Loucy (cell line): ENCODE measurements around the gene LILRB5.

Experiments used
- H2AFZ ChIP-seq: fragments of 200-600 bp; sonication (generic); 2 replicates; pipeline ENCODE4 v1.6.0; 2016; ENCODE audit warnings: antibody characterized with exemption, mild to moderate bottlenecking, low read length, moderate library complexity
- H3F3A ChIP-seq: fragments of 200-600 bp; 2 replicates; pipeline ENCODE4 v1.6.0; 2016; ENCODE audit warnings: antibody characterized with exemption, low read depth, mild to moderate bottlenecking
- H3K27me3 ChIP-seq: fragments of 200-600 bp; sonication (generic); 2 replicates; pipeline ENCODE4 v1.6.1; 2014; ENCODE audit warnings: low read length, mild to moderate bottlenecking; ENCODE audit not compliant: insufficient read depth, poor library complexity, severe bottlenecking
- H3K36me3 ChIP-seq: fragments of 200-600 bp; sonication (generic); 2 replicates; pipeline ENCODE4 v1.6.1; 2016; ENCODE audit warnings: low read length; ENCODE audit not compliant: insufficient read depth
- H3K4me1 ChIP-seq: fragments of 200-600 bp; sonication (generic); 2 replicates; pipeline ENCODE4 v1.5.1; 2014; ENCODE audit warnings: low read length, mild to moderate bottlenecking; ENCODE audit not compliant: insufficient read depth, poor library complexity, severe bottlenecking
- H3K4me2 ChIP-seq: fragments of 200-600 bp; sonication (generic); 2 replicates; pipeline ENCODE4 v1.6.0; 2014; ENCODE audit warnings: antibody characterized with exemption, low read length, low read depth, mild to moderate bottlenecking; ENCODE audit not compliant: poor library complexity, severe bottlenecking
- H3K4me3 ChIP-seq: fragments of 200-600 bp; sonication (generic); 2 replicates; pipeline ENCODE4 v1.5.1; 2014; ENCODE audit warnings: low read length, mild to moderate bottlenecking, mixed read lengths; ENCODE audit not compliant: poor library complexity, severe bottlenecking
- H3K79me2 ChIP-seq: fragments of 200-600 bp; sonication (generic); 2 replicates; pipeline ENCODE4 v1.6.1; 2014; ENCODE audit warnings: low read length; ENCODE audit not compliant: insufficient read depth
- H3K9ac ChIP-seq: fragments of 200-600 bp; sonication (generic); 2 replicates; pipeline ENCODE4 v1.6.0; 2014; ENCODE audit warnings: mild to moderate bottlenecking, low read depth, low read length, moderate library complexity; ENCODE audit not compliant: poor library complexity, severe bottlenecking
- H3K9me2 ChIP-seq: fragments of 200-600 bp; sonication (generic); replicated peaks from 2 replicates; pipeline ENCODE4 v1.6.1; 2016; ENCODE audit warnings: low read depth, low read length, mixed read lengths
- H3K9me3 ChIP-seq: fragments of 200-600 bp; sonication (generic); 2 replicates; pipeline ENCODE4 v1.6.1; 2014; ENCODE audit warnings: mild to moderate bottlenecking, antibody characterized with exemption, low read length, low read depth; ENCODE audit not compliant: insufficient read depth
- H4K20me1 ChIP-seq: fragments of 200-600 bp; sonication (generic); 2 replicates; pipeline ENCODE4 v1.6.0; 2014; ENCODE audit warnings: antibody characterized with exemption, low read length, mild to moderate bottlenecking; ENCODE audit not compliant: insufficient read depth, poor library complexity, severe bottlenecking
- CTCF ChIP-seq: fragments of 200-600 bp; sonication (generic); conservative IDR thresholded peaks from 2 replicates; pipeline ENCODE4 v1.5.1; 2014; ENCODE audit warnings: mild to moderate bottlenecking, antibody characterized with exemption, low read length
- EZH2phosphoT487 ChIP-seq: fragments of 200-600 bp; IDR thresholded peaks from 2 replicates; pipeline ENCODE4 v1.6.1; 2018; ENCODE audit warnings: antibody characterized with exemption, mild to moderate bottlenecking, moderate library complexity, borderline replicate concordance

Gene LILRB5

GRCh38 chr19:54255105-54255775, 1.8 kb downstream of the LILRB5 start:
- Histone ChIP-seq H3K9me2 (no peaks in the 10 kb centered on the region), H3K27me3 (no peaks in the 10 kb centered on the region), H3K4me3 (no peak overlapping the region), H3K9me3 (no peaks in the 10 kb centered on the region), H3K9ac (no peak overlapping the region), H3F3A (no peaks in the 10 kb centered on the region), H4K20me1 (no peaks in the 10 kb centered on the region), H3K4me2 (no peak overlapping the region), H3K36me3 (no peaks in the 10 kb centered on the region), H2AFZ (no peak overlapping the region), H3K4me1 (no peaks in the 10 kb centered on the region), H3K79me2 (no peaks in the 10 kb centered on the region)
- TF ChIP-seq EZH2phosphoT487 (no peak), CTCF (no peak)

GRCh38 chr19:54254195-54254906, 2.7 kb downstream of the LILRB5 start:
- Histone ChIP-seq H3K9ac (no peak overlapping the region), H3K27me3 (no peaks in the 10 kb centered on the region), H3K9me2 (no peaks in the 10 kb centered on the region), H3K79me2 (no peaks in the 10 kb centered on the region), H3K4me2 (no peak overlapping the region), H2AFZ (no peak overlapping the region), H4K20me1 (no peaks in the 10 kb centered on the region), H3K9me3 (no peaks in the 10 kb centered on the region), H3K36me3 (no peaks in the 10 kb centered on the region), H3K4me1 (no peaks in the 10 kb centered on the region), H3K4me3 (no peak overlapping the region), H3F3A (no peaks in the 10 kb centered on the region)
- no peak for TF ChIP-seq CTCF
- TF ChIP-seq EZH2phosphoT487, result no peak

GRCh38 chr19:54253331-54254194, 3.5 kb downstream of the LILRB5 start:
- TF ChIP-seq EZH2phosphoT487, result no peak
- no peak for TF ChIP-seq CTCF
- Histone ChIP-seq H3K79me2 (no peaks in the 10 kb centered on the region), H2AFZ (no peak overlapping the region), H3K36me3 (no peaks in the 10 kb centered on the region), H3F3A (no peaks in the 10 kb centered on the region), H3K9me3 (no peaks in the 10 kb centered on the region), H3K27me3 (no peaks in the 10 kb centered on the region), H3K4me2 (no peak overlapping the region), H3K9ac (no peak overlapping the region), H3K4me1 (no peaks in the 10 kb centered on the region), H3K9me2 (no peaks in the 10 kb centered on the region), H4K20me1 (no peaks in the 10 kb centered on the region), H3K4me3 (no peak overlapping the region)
